WTC11 (cell line): ENCODE measurements around the gene SLC44A5. TPM values are rescaled to one million over a fixed set of nuclear protein-coding genes. Genes with fewer than 3 reads are reported as not detected.

Experiments used
- ATAC-seq: fragments of 200-7000 bp; cut with Tn5 transposase; 2 replicates; pipeline ENCODE4 v1.10.0; 2021; ENCODE audit warnings: mild to moderate bottlenecking, moderate library complexity
- CTCF ChIA-PET: fragments of 300-600 bp; sonication (Branson Sonifier 250); formaldehyde crosslinking; loops from one replicate; lab custom pipeline; 2021; ENCODE audit warnings: antibody characterized with exemption; lab: Charles Lee
- POLR2A ChIA-PET: fragments of 350-600 bp; sonication (Branson Sonifier 250); formaldehyde crosslinking; loops from one replicate; lab custom pipeline; 2021; ENCODE audit warnings: antibody characterized with exemption; lab: Charles Lee
- DNase-seq: peaks from one replicate; pipeline ENCODE4 v3.0.0; 2021; ENCODE audit warnings: low spot score
- H3K27ac Mint-ChIP-seq: 2 replicates; pipeline ENCODE4 v1.8.0; 2021; ENCODE audit warnings: mixed read lengths
- H3K27me3 Mint-ChIP-seq: 2 replicates; pipeline ENCODE4 v1.8.0; 2021; ENCODE audit warnings: low read depth, mild to moderate bottlenecking, moderate library complexity, mixed read lengths
- H3K36me3 Mint-ChIP-seq: 2 replicates; pipeline ENCODE4 v1.8.0; 2021; ENCODE audit warnings: mixed read lengths
- H3K4me1 Mint-ChIP-seq: 2 replicates; pipeline ENCODE4 v1.8.0; 2022; ENCODE audit warnings: mixed read lengths
- H3K4me3 Mint-ChIP-seq: 2 replicates; pipeline ENCODE4 v1.8.0; 2021; ENCODE audit warnings: mild to moderate bottlenecking, moderate library complexity, mixed read lengths
- H3K9me3 Mint-ChIP-seq: 2 replicates; pipeline ENCODE4 v1.8.0; 2021; ENCODE audit warnings: mixed read lengths
- CREM ChIP-seq: sonication (generic); formaldehyde crosslinking; IDR thresholded peaks from 2 replicates; pipeline ENCODE4 v1.8.1; 2022; ENCODE audit warnings: mild to moderate bottlenecking, missing genetic modification reagents, moderate library complexity
- ESRRA ChIP-seq: sonication (generic); formaldehyde crosslinking; IDR thresholded peaks from 2 replicates; pipeline ENCODE4 v1.8.1; 2022; ENCODE audit warnings: mild to moderate bottlenecking, missing genetic modification reagents, borderline replicate concordance
- NR3C1 ChIP-seq: sonication (generic); formaldehyde crosslinking; conservative IDR thresholded peaks from 2 replicates; pipeline ENCODE4 v1.8.1; 2023; ENCODE audit warnings: low read depth, mild to moderate bottlenecking, missing genetic modification reagents
- SOX15 ChIP-seq: fragments of 250-450 bp; sonication (Bioruptor Pico); IDR thresholded peaks from 2 replicates; pipeline ENCODE4 v1.9.0; 2021; ENCODE audit warnings: mild to moderate bottlenecking
- SP1 ChIP-seq: sonication (generic); formaldehyde crosslinking; conservative IDR thresholded peaks from 2 replicates; pipeline ENCODE4 v1.8.1; 2022; ENCODE audit warnings: missing genetic modification reagents
- TP53 ChIP-seq: sonication (generic); formaldehyde crosslinking; IDR thresholded peaks from 2 replicates; pipeline ENCODE4 v1.8.1; 2023; ENCODE audit warnings: mild to moderate bottlenecking, missing genetic modification reagents
- ZNF416 ChIP-seq: fragments of 250-450 bp; sonication (Bioruptor Pico); IDR thresholded peaks from 2 replicates; pipeline ENCODE4 v1.9.0; 2021; ENCODE audit warnings: mild to moderate bottlenecking, inconsistent platforms
- total RNA-seq: library from RNA; stranded (reverse); gene quantifications from 3 replicates; pipeline ENCODE4 v1.2.3, GENCODE V29; 2021
- TF ChIP-seq, protein P1 (sequence below): fragments of 250-450 bp; sonication (Bioruptor Pico); IDR thresholded peaks from 2 replicates; pipeline ENCODE4 v1.9.0; 2021; ENCODE audit warnings: mild to moderate bottlenecking, borderline replicate concordance
- TF ChIP-seq, protein P2 (sequence below): sonication (generic); formaldehyde crosslinking; IDR thresholded peaks from 2 replicates; pipeline ENCODE4 v1.8.1; 2022; ENCODE audit warnings: low read depth, missing genetic modification reagents, borderline replicate concordance
- TF ChIP-seq, protein P3 (sequence below): sonication (generic); formaldehyde crosslinking; IDR thresholded peaks from 2 replicates; pipeline ENCODE4 v1.8.1; 2023; ENCODE audit warnings: mild to moderate bottlenecking, missing genetic modification reagents
- TF ChIP-seq, protein P4 (sequence below): fragments of 250-450 bp; sonication (Bioruptor Pico); IDR thresholded peaks from 2 replicates; pipeline ENCODE4 v2.1.2; 2022; ENCODE audit warnings: mild to moderate bottlenecking, moderate library complexity
- TF ChIP-seq, protein P5 (sequence below): sonication (generic); formaldehyde crosslinking; IDR thresholded peaks from 2 replicates; pipeline ENCODE4 v1.8.0; 2022; ENCODE audit warnings: mild to moderate bottlenecking, missing genetic modification reagents
- TF ChIP-seq, protein P6 (sequence below): sonication (generic); formaldehyde crosslinking; conservative IDR thresholded peaks from 2 replicates; pipeline ENCODE4 v1.8.1; 2023; ENCODE audit warnings: mild to moderate bottlenecking, low read depth, missing genetic modification reagents, moderate library complexity
- TF ChIP-seq, protein P7 (sequence below): sonication (generic); formaldehyde crosslinking; IDR thresholded peaks from 2 replicates; pipeline ENCODE4 v1.8.1; 2023; ENCODE audit warnings: mild to moderate bottlenecking, missing genetic modification reagents, moderate library complexity
- TF ChIP-seq, protein P8 (sequence below): sonication (generic); formaldehyde crosslinking; IDR thresholded peaks from 2 replicates; pipeline ENCODE4 v1.8.0; 2022; ENCODE audit warnings: mild to moderate bottlenecking, missing genetic modification reagents
- TF ChIP-seq, protein P9 (sequence below): fragments of 250-450 bp; sonication (Bioruptor Pico); IDR thresholded peaks from 2 replicates; pipeline ENCODE4 v1.8.0; 2021; ENCODE audit warnings: mild to moderate bottlenecking

SLC44A5 gene
- total RNA-seq, 1 experiment from 2014 or later = 1.8 TPM

DNA sequence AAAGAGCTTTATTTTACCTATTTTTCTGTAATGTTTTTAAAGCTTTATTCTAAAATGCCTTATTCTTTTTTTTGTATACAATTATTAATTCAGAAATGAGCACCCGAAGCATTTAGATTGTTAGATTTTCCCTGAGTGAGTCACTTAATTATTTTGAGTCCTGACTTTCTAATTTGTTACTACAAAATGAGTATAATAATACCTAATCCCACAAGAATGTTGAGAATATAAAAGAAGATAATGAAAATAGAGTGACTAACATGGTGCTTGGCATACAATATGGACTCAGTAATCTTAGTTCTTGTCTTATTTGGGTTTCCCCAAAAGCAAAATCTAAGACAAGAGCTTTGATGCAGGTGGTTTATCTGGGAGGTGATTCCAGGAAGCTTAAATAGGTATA lies 334.5 kb downstream of the SLC44A5 start:
- Mint-ChIP-seq H3K4me3 (no peak overlapping the region), H3K4me1 (no peaks in the 10 kb centered on the region), H3K9me3 (peaks cover 13% of the 10 kb centered on the region), H3K27ac (no peak overlapping the region), H3K36me3 (no peaks in the 10 kb centered on the region), H3K27me3 (no peaks in the 10 kb centered on the region)
- ChIA-PET POLR2A (no interaction called here), CTCF (interaction anchor here (1.9 to 2.0 kb wide), 2 partner anchors 11 to 19 kb away, joined by 4 to 11 read pairs; no protein-coding TSS in a partner anchor)
- no peak for DNase-seq
- ATAC-seq = no peak
- TF ChIP-seq NR3C1 (CRISPR knock-in tag) (no peak), SOX15 (CRISPR knock-in tag) (no peak), ZNF416 (CRISPR knock-in tag) (no peak), ESRRA (CRISPR knock-in tag) (no peak), TP53 (CRISPR knock-in tag) (no peak)
- TF ChIP-seq, protein P1, sequence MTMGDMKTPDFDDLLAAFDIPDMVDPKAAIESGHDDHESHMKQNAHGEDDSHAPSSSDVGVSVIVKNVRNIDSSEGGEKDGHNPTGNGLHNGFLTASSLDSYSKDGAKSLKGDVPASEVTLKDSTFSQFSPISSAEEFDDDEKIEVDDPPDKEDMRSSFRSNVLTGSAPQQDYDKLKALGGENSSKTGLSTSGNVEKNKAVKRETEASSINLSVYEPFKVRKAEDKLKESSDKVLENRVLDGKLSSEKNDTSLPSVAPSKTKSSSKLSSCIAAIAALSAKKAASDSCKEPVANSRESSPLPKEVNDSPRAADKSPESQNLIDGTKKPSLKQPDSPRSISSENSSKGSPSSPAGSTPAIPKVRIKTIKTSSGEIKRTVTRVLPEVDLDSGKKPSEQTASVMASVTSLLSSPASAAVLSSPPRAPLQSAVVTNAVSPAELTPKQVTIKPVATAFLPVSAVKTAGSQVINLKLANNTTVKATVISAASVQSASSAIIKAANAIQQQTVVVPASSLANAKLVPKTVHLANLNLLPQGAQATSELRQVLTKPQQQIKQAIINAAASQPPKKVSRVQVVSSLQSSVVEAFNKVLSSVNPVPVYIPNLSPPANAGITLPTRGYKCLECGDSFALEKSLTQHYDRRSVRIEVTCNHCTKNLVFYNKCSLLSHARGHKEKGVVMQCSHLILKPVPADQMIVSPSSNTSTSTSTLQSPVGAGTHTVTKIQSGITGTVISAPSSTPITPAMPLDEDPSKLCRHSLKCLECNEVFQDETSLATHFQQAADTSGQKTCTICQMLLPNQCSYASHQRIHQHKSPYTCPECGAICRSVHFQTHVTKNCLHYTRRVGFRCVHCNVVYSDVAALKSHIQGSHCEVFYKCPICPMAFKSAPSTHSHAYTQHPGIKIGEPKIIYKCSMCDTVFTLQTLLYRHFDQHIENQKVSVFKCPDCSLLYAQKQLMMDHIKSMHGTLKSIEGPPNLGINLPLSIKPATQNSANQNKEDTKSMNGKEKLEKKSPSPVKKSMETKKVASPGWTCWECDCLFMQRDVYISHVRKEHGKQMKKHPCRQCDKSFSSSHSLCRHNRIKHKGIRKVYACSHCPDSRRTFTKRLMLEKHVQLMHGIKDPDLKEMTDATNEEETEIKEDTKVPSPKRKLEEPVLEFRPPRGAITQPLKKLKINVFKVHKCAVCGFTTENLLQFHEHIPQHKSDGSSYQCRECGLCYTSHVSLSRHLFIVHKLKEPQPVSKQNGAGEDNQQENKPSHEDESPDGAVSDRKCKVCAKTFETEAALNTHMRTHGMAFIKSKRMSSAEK = no peak
- TF ChIP-seq, protein P2, sequence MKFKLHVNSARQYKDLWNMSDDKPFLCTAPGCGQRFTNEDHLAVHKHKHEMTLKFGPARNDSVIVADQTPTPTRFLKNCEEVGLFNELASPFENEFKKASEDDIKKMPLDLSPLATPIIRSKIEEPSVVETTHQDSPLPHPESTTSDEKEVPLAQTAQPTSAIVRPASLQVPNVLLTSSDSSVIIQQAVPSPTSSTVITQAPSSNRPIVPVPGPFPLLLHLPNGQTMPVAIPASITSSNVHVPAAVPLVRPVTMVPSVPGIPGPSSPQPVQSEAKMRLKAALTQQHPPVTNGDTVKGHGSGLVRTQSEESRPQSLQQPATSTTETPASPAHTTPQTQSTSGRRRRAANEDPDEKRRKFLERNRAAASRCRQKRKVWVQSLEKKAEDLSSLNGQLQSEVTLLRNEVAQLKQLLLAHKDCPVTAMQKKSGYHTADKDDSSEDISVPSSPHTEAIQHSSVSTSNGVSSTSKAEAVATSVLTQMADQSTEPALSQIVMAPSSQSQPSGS (CRISPR knock-in tag) = no peak
- TF ChIP-seq, protein P3, sequence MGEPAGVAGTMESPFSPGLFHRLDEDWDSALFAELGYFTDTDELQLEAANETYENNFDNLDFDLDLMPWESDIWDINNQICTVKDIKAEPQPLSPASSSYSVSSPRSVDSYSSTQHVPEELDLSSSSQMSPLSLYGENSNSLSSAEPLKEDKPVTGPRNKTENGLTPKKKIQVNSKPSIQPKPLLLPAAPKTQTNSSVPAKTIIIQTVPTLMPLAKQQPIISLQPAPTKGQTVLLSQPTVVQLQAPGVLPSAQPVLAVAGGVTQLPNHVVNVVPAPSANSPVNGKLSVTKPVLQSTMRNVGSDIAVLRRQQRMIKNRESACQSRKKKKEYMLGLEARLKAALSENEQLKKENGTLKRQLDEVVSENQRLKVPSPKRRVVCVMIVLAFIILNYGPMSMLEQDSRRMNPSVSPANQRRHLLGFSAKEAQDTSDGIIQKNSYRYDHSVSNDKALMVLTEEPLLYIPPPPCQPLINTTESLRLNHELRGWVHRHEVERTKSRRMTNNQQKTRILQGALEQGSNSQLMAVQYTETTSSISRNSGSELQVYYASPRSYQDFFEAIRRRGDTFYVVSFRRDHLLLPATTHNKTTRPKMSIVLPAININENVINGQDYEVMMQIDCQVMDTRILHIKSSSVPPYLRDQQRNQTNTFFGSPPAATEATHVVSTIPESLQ = no peak
- TF ChIP-seq, protein P4, sequence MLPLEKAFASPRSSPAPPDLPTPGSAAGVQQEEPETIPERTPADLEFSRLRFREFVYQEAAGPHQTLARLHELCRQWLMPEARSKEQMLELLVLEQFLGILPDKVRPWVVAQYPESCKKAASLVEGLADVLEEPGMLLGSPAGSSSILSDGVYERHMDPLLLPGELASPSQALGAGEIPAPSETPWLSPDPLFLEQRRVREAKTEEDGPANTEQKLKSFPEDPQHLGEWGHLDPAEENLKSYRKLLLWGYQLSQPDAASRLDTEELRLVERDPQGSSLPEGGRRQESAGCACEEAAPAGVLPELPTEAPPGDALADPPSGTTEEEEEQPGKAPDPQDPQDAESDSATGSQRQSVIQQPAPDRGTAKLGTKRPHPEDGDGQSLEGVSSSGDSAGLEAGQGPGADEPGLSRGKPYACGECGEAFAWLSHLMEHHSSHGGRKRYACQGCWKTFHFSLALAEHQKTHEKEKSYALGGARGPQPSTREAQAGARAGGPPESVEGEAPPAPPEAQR (CRISPR knock-in tag) = no peak
- TF ChIP-seq, protein P5, sequence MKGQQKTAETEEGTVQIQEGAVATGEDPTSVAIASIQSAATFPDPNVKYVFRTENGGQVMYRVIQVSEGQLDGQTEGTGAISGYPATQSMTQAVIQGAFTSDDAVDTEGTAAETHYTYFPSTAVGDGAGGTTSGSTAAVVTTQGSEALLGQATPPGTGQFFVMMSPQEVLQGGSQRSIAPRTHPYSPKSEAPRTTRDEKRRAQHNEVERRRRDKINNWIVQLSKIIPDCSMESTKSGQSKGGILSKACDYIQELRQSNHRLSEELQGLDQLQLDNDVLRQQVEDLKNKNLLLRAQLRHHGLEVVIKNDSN (CRISPR knock-in tag) = no peak

DNA sequence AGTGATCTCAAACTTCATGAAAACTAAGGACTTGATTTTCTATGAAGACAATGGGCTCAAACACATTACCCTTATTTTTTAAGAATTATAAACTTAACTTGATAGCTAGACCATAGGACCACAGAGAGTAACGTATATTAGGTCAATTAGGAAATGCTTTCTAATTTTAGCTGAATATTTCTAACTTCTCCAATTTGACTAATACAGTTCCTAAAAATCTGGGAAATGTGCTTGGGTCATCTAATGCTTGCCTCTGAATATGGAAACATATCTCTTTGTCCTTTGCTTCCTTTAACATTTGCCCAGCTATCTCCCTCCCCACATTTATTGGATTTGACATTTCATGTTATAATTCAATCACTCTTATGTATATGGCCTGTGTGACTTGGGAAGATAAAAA lies 335.3 kb downstream of the SLC44A5 start:
- ChIA-PET CTCF (interaction anchor here (1.9 kb wide), 1 partner anchor 18 kb away, joined by 4 read pairs; no protein-coding TSS in a partner anchor), POLR2A (no interaction called here)
- H3K27me3 Mint-ChIP-seq = no peaks in the 10 kb centered on the region
- H3K27ac Mint-ChIP-seq = no peak overlapping the region
- H3K4me3 Mint-ChIP-seq = no peak overlapping the region
- no peaks in the 10 kb centered on the region for H3K36me3 Mint-ChIP-seq
- no peak for ATAC-seq
- TF ChIP-seq, protein P6, sequence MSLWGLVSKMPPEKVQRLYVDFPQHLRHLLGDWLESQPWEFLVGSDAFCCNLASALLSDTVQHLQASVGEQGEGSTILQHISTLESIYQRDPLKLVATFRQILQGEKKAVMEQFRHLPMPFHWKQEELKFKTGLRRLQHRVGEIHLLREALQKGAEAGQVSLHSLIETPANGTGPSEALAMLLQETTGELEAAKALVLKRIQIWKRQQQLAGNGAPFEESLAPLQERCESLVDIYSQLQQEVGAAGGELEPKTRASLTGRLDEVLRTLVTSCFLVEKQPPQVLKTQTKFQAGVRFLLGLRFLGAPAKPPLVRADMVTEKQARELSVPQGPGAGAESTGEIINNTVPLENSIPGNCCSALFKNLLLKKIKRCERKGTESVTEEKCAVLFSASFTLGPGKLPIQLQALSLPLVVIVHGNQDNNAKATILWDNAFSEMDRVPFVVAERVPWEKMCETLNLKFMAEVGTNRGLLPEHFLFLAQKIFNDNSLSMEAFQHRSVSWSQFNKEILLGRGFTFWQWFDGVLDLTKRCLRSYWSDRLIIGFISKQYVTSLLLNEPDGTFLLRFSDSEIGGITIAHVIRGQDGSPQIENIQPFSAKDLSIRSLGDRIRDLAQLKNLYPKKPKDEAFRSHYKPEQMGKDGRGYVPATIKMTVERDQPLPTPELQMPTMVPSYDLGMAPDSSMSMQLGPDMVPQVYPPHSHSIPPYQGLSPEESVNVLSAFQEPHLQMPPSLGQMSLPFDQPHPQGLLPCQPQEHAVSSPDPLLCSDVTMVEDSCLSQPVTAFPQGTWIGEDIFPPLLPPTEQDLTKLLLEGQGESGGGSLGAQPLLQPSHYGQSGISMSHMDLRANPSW = no peak
- TF ChIP-seq, protein P7, sequence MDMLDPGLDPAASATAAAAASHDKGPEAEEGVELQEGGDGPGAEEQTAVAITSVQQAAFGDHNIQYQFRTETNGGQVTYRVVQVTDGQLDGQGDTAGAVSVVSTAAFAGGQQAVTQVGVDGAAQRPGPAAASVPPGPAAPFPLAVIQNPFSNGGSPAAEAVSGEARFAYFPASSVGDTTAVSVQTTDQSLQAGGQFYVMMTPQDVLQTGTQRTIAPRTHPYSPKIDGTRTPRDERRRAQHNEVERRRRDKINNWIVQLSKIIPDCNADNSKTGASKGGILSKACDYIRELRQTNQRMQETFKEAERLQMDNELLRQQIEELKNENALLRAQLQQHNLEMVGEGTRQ = no peak
- TF ChIP-seq, protein P8, sequence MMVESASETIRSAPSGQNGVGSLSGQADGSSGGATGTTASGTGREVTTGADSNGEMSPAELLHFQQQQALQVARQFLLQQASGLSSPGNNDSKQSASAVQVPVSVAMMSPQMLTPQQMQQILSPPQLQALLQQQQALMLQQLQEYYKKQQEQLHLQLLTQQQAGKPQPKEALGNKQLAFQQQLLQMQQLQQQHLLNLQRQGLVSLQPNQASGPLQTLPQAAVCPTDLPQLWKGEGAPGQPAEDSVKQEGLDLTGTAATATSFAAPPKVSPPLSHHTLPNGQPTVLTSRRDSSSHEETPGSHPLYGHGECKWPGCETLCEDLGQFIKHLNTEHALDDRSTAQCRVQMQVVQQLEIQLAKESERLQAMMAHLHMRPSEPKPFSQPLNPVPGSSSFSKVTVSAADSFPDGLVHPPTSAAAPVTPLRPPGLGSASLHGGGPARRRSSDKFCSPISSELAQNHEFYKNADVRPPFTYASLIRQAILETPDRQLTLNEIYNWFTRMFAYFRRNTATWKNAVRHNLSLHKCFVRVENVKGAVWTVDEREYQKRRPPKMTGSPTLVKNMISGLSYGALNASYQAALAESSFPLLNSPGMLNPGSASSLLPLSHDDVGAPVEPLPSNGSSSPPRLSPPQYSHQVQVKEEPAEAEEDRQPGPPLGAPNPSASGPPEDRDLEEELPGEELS (CRISPR knock-in tag) = no peak
- TF ChIP-seq SP1 (CRISPR knock-in tag) = no peak
- TF ChIP-seq, protein P9, sequence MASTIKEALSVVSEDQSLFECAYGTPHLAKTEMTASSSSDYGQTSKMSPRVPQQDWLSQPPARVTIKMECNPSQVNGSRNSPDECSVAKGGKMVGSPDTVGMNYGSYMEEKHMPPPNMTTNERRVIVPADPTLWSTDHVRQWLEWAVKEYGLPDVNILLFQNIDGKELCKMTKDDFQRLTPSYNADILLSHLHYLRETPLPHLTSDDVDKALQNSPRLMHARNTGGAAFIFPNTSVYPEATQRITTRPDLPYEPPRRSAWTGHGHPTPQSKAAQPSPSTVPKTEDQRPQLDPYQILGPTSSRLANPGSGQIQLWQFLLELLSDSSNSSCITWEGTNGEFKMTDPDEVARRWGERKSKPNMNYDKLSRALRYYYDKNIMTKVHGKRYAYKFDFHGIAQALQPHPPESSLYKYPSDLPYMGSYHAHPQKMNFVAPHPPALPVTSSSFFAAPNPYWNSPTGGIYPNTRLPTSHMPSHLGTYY (CRISPR knock-in tag) = no peak
- no peak for TF ChIP-seq CREM
- H3K4me1 Mint-ChIP-seq = no peaks in the 10 kb centered on the region
- peaks cover 7% of the 10 kb centered on the region for H3K9me3 Mint-ChIP-seq
- DNase-seq = no peak
